HG03558 (cell line): Measurements from ENCODE around the gene SRSF11.

ENCODE experiments used
- ATAC-seq: cut with Tn5 transposase; IDR thresholded peaks from one replicate; pipeline ENCODE4 v1.9.1; 2021; ENCODE audit warnings: moderate number of reproducible peaks; ENCODE audit not compliant: unreplicated experiment; ENCODE audit errors: extremely low read depth

SRSF11 gene

GRCh38 chr1:70299472-70299871 is 78.3 kb downstream of the SRSF11 start:
- no peak for ATAC-seq
